ENCODE measurements around the gene MYBBP1A.

The MYBBP1A gene

GRCh38 chr17:4542003-4542725 lies 13.0 kb downstream of the MYBBP1A start:
- TF ChIP-seq GATA3 (IDR thresholded peaks at IDR 0.05; ENCODE audit: low read depth, low read length) (no peak), GATA2 (IDR thresholded peaks at IDR 0.05; ENCODE audit: low read depth, low read length) (no peak)

- no peak for TF ChIP-seq GATA2 (IDR thresholded peaks at IDR 0.05; ENCODE audit: low read depth, low read length)
- TF ChIP-seq GATA3 (IDR thresholded peaks at IDR 0.05; ENCODE audit: low read depth, low read length), result no peak
Measured at GRCh38 chr17:4541328-4542002, 13.7 kb downstream of the MYBBP1A start.

- TF ChIP-seq GATA2 (IDR thresholded peaks at IDR 0.05; ENCODE audit: low read depth, low read length), result no peak
- TF ChIP-seq GATA3 (IDR thresholded peaks at IDR 0.05; ENCODE audit: low read depth, low read length), result no peak
Measured at GRCh38 chr17:4540687-4541327, 14.4 kb downstream of the MYBBP1A start.

- TF ChIP-seq GATA3 (IDR thresholded peaks at IDR 0.05; ENCODE audit: low read depth, low read length), result no peak
Measured at GRCh38 chr17:4540224-4540651, 14.9 kb downstream of the MYBBP1A start.

- no peak for TF ChIP-seq GATA2 (IDR thresholded peaks at IDR 0.05; ENCODE audit: low read depth, low read length)
- TF ChIP-seq GATA3 (IDR thresholded peaks at IDR 0.05; ENCODE audit: low read depth, low read length), result no peak
Measured at GRCh38 chr17:4539576-4540223, 15.5 kb downstream of the MYBBP1A start.

- TF ChIP-seq GATA3 (IDR thresholded peaks at IDR 0.05; ENCODE audit: low read depth, low read length) (no peak), GATA2 (IDR thresholded peaks at IDR 0.05; ENCODE audit: low read depth, low read length) (no peak)
Measured at GRCh38 chr17:4539025-4539424, 16.2 kb downstream of the MYBBP1A start.

GRCh38 chr17:4538236-4539002 lies 16.8 kb downstream of the MYBBP1A start:
- TF ChIP-seq GATA2 (IDR thresholded peaks at IDR 0.05; ENCODE audit: low read depth, low read length) (no peak), GATA3 (IDR thresholded peaks at IDR 0.05; ENCODE audit: low read depth, low read length) (no peak)

GRCh38 chr17:4537451-4538235 lies 17.5 kb downstream of the MYBBP1A start:
- TF ChIP-seq GATA3 (IDR thresholded peaks at IDR 0.05; ENCODE audit: low read depth, low read length), result no peak

GRCh38 chr17:4536742-4537411 lies 18.3 kb downstream of the MYBBP1A start:
- TF ChIP-seq GATA3 (IDR thresholded peaks at IDR 0.05; ENCODE audit: low read depth, low read length) (no peak), GATA2 (IDR thresholded peaks at IDR 0.05; ENCODE audit: low read depth, low read length) (no peak)

- TF ChIP-seq GATA2 (IDR thresholded peaks at IDR 0.05; ENCODE audit: low read depth, low read length), result no peak
- no peak for TF ChIP-seq GATA3 (IDR thresholded peaks at IDR 0.05; ENCODE audit: low read depth, low read length)
Measured at GRCh38 chr17:4536259-4536741, 18.9 kb downstream of the MYBBP1A start.

- TF ChIP-seq GATA3 (IDR thresholded peaks at IDR 0.05; ENCODE audit: low read depth, low read length), result no peak
- TF ChIP-seq GATA2 (IDR thresholded peaks at IDR 0.05; ENCODE audit: low read depth, low read length), result no peak
Measured at GRCh38 chr17:4535667-4536258, 19.4 kb downstream of the MYBBP1A start.

All from SH-SY5Y (cell line).